Adipocyte (in vitro differentiated cells): ENCODE measurements around the gene AMN.

Experiments
- DNase-seq: peaks from one replicate; pipeline ENCODE4 v3.0.0-alpha.2; 2015; ENCODE audit warnings: low read depth
- H3K27me3 ChIP-seq: replicated peaks from 2 replicates; pipeline ENCODE4 v1.7.0; 2013; ENCODE audit warnings: mild to moderate bottlenecking, low read length, moderate library complexity; ENCODE audit not compliant: control insufficient read depth, insufficient read depth
- H3K36me3 ChIP-seq: 2 replicates; pipeline ENCODE4 v1.7.0; 2013; ENCODE audit warnings: low read length, mild to moderate bottlenecking, moderate library complexity; ENCODE audit not compliant: control insufficient read depth, insufficient read depth, severe bottlenecking
- H3K4me1 ChIP-seq: 2 replicates; pipeline ENCODE4 v1.7.0; 2013; ENCODE audit warnings: mild to moderate bottlenecking, low read length, moderate library complexity; ENCODE audit not compliant: control insufficient read depth, insufficient read depth
- H3K4me3 ChIP-seq: 2 replicates; pipeline ENCODE4 v1.7.0; 2013; ENCODE audit warnings: mild to moderate bottlenecking, low read length, moderate library complexity
- H3K9ac ChIP-seq: 2 replicates; pipeline ENCODE4 v1.7.0; 2013; ENCODE audit warnings: mild to moderate bottlenecking, low read length, moderate library complexity
- H3K9me3 ChIP-seq: 2 replicates; pipeline ENCODE4 v1.7.0; 2013; ENCODE audit warnings: mild to moderate bottlenecking, low read length, moderate library complexity; ENCODE audit not compliant: control insufficient read depth

AMN gene

DNA sequence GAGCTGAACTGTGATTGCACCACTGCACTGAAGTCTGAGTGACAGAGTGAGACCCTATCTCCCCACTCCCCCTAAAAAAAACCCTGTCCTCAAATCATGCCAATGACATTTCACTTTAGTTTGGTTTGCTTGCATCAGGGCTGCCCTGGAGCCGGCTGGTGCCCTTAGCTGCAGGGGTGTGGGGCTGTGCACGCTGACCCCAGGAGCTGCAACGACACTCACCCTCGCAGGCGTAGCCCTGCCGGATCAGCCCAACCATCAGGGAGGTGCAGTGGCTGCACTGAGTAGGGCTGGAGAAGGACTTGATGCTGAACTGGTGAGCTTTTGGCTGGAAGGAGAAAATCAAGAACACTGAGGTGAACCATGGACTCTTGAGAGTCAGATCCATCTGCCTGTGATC lies 29.8 kb downstream of the AMN start:
- H3K9ac ChIP-seq: no peak overlapping the region
- H3K9me3 ChIP-seq: no peaks in the 10 kb centered on the region
- DNase-seq: no peak
- H3K4me1 ChIP-seq: peaks cover 15% of the 10 kb centered on the region
- H3K4me3 ChIP-seq: no peak overlapping the region
- no peaks in the 10 kb centered on the region for H3K27me3 ChIP-seq
- H3K36me3 ChIP-seq: peaks cover 90% of the 10 kb centered on the region

DNA sequence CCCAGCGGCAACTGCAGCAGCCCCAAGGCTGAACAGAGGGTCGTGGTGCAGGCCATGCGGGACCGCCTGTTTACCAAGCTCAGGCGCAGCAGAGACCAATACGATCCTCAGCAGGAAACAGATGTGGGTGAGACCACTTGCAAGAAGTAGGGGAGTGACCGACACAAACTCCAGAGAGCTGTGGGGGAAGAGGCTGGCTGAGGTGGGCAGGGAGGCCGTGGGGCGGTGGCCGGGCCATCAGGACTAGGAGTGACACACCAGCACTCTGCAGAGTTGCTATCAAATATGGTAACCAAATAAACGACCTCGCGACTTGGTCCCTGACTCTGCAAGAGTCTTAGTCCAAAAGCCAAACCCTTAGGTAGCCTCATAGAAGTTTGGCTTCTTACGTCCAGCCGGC lies 30.6 kb downstream of the AMN start:
- Histone ChIP-seq H3K4me1 (peaks cover 15% of the 10 kb centered on the region), H3K9ac (no peak overlapping the region), H3K27me3 (no peaks in the 10 kb centered on the region), H3K4me3 (no peak overlapping the region), H3K36me3 (peaks cover 92% of the 10 kb centered on the region), H3K9me3 (no peaks in the 10 kb centered on the region)
- no peak for DNase-seq

- H3K27me3 ChIP-seq: no peaks in the 10 kb centered on the region
- no peak for DNase-seq
- no peaks in the 10 kb centered on the region for H3K9me3 ChIP-seq
- H3K9ac ChIP-seq: no peak overlapping the region
- peaks cover 94% of the 10 kb centered on the region for H3K36me3 ChIP-seq
- H3K4me3 ChIP-seq: no peak overlapping the region
- peaks cover 16% of the 10 kb centered on the region for H3K4me1 ChIP-seq
Observed at GRCh38 chr14:102954081-102954789, 31.8 kb downstream of the AMN start.

GRCh38 chr14:102955636-102956408 lies 33.4 kb downstream of the AMN start:
- no peak for DNase-seq
- H3K9me3 ChIP-seq: no peaks in the 10 kb centered on the region
- no peaks in the 10 kb centered on the region for H3K27me3 ChIP-seq
- H3K9ac ChIP-seq: no peak overlapping the region
- peaks cover 92% of the 10 kb centered on the region for H3K36me3 ChIP-seq
- no peak overlapping the region for H3K4me3 ChIP-seq
- H3K4me1 ChIP-seq: peaks cover 7% of the 10 kb centered on the region

DNA sequence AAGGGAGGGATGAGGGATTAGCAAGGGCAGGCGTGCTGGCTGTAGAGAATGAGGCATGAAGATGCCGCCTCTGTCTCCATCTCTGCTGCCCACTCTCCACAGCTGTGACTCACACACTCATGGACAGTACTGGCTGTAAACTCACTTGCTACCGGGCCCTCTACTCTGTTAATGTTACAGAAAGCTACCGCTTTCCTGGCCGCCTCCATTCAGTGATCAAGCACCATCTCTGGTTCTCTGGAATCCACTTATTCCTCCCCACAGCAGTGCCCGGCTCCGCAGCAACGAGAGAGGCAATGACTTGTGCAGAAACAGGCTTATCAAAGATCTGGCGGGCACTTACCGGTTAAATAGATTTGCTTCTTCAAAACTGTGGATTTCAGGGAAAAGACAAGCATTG lies 34.8 kb downstream of the AMN start:
- Histone ChIP-seq H3K36me3 (peaks cover 91% of the 10 kb centered on the region), H3K4me1 (peaks cover 3% of the 10 kb centered on the region), H3K9me3 (no peaks in the 10 kb centered on the region), H3K4me3 (no peak overlapping the region), H3K27me3 (no peaks in the 10 kb centered on the region), H3K9ac (no peak overlapping the region)
- DNase-seq: no peak

DNA sequence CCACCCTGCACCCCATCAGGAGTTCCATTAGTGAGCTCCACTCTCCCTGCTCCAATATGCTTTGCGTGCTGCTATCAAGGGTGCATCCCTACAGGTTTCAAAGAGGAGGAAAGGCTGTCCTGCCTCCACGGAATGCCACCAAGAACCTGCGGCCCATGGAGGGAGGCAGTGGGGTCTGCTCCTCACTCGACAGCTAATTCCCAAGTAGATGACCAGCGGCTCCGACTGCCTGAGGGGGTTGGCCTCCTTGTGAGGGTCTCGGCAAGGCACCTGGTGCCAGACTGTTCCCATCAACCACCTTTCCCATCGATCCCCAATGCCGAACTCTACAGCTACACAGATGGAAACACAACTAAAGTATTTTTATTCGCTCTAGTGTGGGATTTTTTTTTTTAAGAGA lies 36.0 kb downstream of the AMN start:
- H3K9me3 ChIP-seq: no peaks in the 10 kb centered on the region
- no peak overlapping the region for H3K9ac ChIP-seq
- no peak overlapping the region for H3K4me3 ChIP-seq
- DNase-seq: no peak
- H3K36me3 ChIP-seq: peaks cover 91% of the 10 kb centered on the region
- H3K27me3 ChIP-seq: no peaks in the 10 kb centered on the region
- peaks cover 3% of the 10 kb centered on the region for H3K4me1 ChIP-seq

- H3K36me3 ChIP-seq: peaks cover 94% of the 10 kb centered on the region
- H3K4me3 ChIP-seq: no peak overlapping the region
- H3K4me1 ChIP-seq: peaks cover 3% of the 10 kb centered on the region
- no peak overlapping the region for H3K9ac ChIP-seq
- DNase-seq: no peak
- no peaks in the 10 kb centered on the region for H3K27me3 ChIP-seq
- H3K9me3 ChIP-seq: no peaks in the 10 kb centered on the region
Observed at GRCh38 chr14:102962111-102962627, 39.7 kb downstream of the AMN start.

DNA sequence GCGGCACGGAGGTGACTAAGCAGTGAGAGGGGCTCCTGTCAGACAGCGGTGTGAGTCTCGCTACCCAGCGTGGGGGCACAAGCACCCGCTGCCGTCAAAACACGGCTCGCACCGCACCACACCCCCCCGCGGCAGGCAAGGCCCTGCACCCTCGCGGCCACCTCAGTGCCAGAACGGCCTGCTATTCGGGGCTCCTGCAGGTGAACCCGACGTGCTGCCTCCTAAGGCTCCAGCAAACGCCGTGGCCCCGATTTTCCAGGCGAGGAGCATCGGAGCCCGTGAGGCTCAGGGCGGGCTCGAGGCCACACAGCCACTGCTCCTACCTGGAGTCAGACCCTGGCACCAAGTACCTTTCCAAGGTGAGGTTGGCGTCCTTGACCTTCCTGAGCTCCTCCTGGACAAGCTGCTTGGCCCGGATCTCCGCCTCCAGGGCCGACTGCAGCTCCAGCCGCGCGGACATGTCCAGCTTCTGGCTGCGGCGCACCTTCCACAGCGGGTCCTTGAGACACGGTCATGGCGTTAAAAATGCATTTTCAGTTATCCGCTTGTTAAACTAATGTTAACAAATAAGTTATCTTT lies 41.8 kb downstream of the AMN start:
- Histone ChIP-seq H3K36me3 (peaks cover 95% of the 10 kb centered on the region), H3K4me3 (no peak overlapping the region), H3K9me3 (no peaks in the 10 kb centered on the region), H3K27me3 (no peaks in the 10 kb centered on the region), H3K9ac (no peak overlapping the region), H3K4me1 (peaks cover 2% of the 10 kb centered on the region)
- no peak for DNase-seq

GRCh38 chr14:102965282-102965681 lies 42.8 kb downstream of the AMN start:
- H3K27me3 ChIP-seq: no peaks in the 10 kb centered on the region
- no peak for DNase-seq
- no peak overlapping the region for H3K4me3 ChIP-seq
- H3K9ac ChIP-seq: no peak overlapping the region
- no peaks in the 10 kb centered on the region for H3K4me1 ChIP-seq
- peaks cover 97% of the 10 kb centered on the region for H3K36me3 ChIP-seq
- H3K9me3 ChIP-seq: no peaks in the 10 kb centered on the region

- no peak overlapping the region for H3K4me3 ChIP-seq
- no peaks in the 10 kb centered on the region for H3K4me1 ChIP-seq
- no peak for DNase-seq
- no peak overlapping the region for H3K9ac ChIP-seq
- H3K9me3 ChIP-seq: no peaks in the 10 kb centered on the region
- H3K36me3 ChIP-seq: peaks cover 98% of the 10 kb centered on the region
- no peaks in the 10 kb centered on the region for H3K27me3 ChIP-seq
Observed at GRCh38 chr14:102965971-102966655, 43.6 kb downstream of the AMN start.
